ENCODE data around the gene IGSF21.
"Not testable (repeated sequence)": the region's sequence is repeated elsewhere in the genome, so short reads cannot be mapped to it uniquely, and the experiment has no call there.

Gene IGSF21

DNA sequence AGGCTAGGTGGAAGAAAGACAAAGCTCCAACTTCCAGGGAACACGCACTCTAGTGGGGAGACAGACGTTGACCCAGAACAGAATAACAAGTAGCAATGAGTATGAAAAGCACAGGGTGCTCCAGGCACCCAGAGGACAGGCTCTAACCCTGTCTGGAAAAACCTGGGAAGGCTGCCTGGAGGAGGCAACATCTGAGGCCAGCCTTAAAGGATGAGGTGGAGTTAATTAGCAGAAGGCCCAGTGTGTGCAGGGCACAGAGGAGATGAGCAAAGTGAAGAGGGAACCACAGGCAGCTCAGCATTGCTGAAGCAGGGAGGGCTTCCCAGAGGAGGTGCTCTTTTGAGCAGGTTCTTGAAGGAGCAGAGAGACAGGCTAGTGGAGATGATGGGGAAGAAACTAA, 246.4 kb downstream of the IGSF21 start:
- Histone ChIP-seq H3K4me2 (no peak overlapping the region), H3K9me3 (no peaks in the 10 kb centered on the region), H3K27me3 (no peaks in the 10 kb centered on the region), H3K4me1 (peaks cover 30% of the 10 kb centered on the region), H3K27ac (no peak overlapping the region), H3K4me3 (no peak overlapping the region), H3K36me3 (no peaks in the 10 kb centered on the region), H4K20me1 (no peaks in the 10 kb centered on the region), H3K9ac (no peak overlapping the region)
- no peak for TF ChIP-seq Cebpa-rat (IDR thresholded peaks at IDR 0.05)

DNA sequence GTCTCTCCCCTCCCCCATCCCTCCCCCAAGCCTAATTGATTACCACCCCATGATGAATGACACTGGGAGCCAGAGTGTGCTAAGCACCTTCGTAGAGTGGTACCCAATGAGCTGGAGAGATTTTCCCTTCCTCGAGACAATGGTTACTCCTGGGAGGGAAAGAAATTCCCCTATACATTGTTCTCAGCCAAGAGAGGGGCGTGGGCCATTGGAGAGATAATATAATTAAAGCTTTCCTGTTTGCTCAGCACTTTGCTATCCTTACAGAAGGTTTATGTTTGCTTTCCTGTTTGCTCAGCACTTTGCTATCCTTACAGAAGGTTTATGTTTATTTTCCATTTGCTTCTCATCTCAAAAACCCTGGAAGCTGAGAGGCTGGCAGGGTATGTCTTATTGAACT, 247.0 kb downstream of the IGSF21 start:
- Histone ChIP-seq H3K36me3 (no peaks in the 10 kb centered on the region), H4K20me1 (no peaks in the 10 kb centered on the region), H3K4me3 (no peak overlapping the region), H3K9ac (no peak overlapping the region), H3K4me1 (peaks cover 30% of the 10 kb centered on the region), H3K27me3 (no peaks in the 10 kb centered on the region), H3K27ac (no peak overlapping the region), H3K4me2 (no peak overlapping the region), H3K9me3 (no peaks in the 10 kb centered on the region)
- TF ChIP-seq Cebpa-rat (IDR thresholded peaks at IDR 0.05), result no peak

DNA sequence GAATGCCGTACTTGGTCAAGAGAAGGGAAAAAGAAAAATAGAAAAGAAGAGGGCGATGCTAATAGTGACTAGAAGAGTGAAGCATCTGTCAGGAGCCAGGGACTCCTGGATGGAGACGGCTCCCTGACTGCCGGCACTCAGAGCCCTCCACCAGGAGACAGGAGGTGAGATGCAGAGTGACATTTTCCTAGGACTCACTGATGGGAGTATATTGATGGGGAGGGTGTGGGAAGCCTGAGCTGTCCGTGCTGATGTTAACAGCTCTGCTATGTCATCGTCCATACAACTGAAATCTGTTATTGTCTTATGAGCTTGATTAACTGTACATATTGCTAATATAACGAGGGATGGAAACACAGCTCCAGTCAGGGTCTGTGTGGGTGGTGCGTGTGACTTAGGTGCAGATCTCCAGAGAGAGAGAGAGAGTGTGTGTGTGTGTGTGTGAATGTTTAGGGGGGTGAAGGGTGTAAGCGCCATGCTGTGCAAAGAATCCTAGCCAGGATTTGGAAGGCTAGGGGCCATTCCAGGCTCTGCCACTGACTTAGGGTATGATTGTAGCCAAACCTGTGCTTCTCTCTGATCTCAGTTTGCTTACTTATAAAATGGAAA, 250.1 kb downstream of the IGSF21 start:
- Histone ChIP-seq H3K27ac (no peak overlapping the region), H3K4me1 (peaks cover 13% of the 10 kb centered on the region)

DNA sequence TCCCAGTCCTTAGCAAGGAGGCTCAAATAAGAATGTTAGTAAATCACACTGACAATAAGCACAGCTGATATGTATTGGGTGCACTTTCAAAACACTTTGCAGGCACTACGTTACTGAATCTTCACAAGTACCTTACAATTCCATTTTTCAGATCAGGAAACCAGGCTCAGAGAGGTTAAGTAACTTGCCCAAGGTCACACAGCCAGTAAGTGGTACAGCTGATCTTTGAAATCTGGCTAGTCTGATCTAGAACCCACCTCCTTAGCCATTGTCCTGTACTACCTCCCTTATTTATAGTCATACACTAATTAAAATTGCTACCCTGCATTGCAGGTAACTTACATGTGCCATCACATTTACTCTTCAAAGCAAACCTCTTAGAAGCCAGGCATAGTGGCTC, 251.0 kb downstream of the IGSF21 start:
- Histone ChIP-seq H3K9ac (no peak overlapping the region), H3K4me3 (no peak overlapping the region), H3K4me2 (no peak overlapping the region), H3K27me3 (no peaks in the 10 kb centered on the region), H3K9me3 (no peaks in the 10 kb centered on the region), H3K36me3 (no peaks in the 10 kb centered on the region), H3K4me1 (peaks cover 7% of the 10 kb centered on the region), H4K20me1 (no peaks in the 10 kb centered on the region), H3K27ac (no peak overlapping the region)
- TF ChIP-seq Cebpa-rat (IDR thresholded peaks at IDR 0.05), result no peak

More for the DNA sequence above, 250.1 kb downstream of the IGSF21 start:
- Histone ChIP-seq H3K9ac (no peak overlapping the region), H3K4me3 (no peak overlapping the region), H3K27me3 (no peaks in the 10 kb centered on the region), H3K36me3 (no peaks in the 10 kb centered on the region), H3K9me3 (no peaks in the 10 kb centered on the region), H3K4me2 (no peak overlapping the region), H4K20me1 (no peaks in the 10 kb centered on the region)
- TF ChIP-seq Cebpa-rat (IDR thresholded peaks at IDR 0.05), result no peak

DNA sequence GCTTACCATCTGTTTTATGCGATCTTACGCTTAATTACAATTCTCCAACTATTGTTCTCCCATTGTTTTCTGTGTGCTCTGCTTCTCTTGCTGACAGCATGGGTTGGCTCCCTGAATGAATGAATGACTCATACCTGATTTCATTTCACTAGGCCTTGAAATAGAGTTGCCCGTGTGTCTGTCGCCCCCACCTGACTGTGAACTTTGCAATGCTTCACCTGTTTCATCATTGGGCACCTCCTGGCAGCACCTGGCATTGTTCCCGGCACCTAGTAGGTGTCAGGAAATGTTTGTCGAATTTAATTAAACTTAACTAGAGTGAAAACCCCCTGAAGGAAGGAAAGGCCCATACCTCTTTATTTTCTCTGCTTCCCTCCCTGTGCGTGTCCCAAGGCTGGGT, 252.7 kb downstream of the IGSF21 start:
- Histone ChIP-seq H3K4me3 (no peak overlapping the region), H3K4me2 (no peak overlapping the region), H4K20me1 (no peaks in the 10 kb centered on the region), H3K27ac (no peak overlapping the region), H3K9ac (no peak overlapping the region), H3K36me3 (no peaks in the 10 kb centered on the region), H3K27me3 (no peaks in the 10 kb centered on the region), H3K9me3 (no peaks in the 10 kb centered on the region), H3K4me1 (peaks cover 7% of the 10 kb centered on the region)
- no peak for TF ChIP-seq Cebpa-rat (IDR thresholded peaks at IDR 0.05)

DNA sequence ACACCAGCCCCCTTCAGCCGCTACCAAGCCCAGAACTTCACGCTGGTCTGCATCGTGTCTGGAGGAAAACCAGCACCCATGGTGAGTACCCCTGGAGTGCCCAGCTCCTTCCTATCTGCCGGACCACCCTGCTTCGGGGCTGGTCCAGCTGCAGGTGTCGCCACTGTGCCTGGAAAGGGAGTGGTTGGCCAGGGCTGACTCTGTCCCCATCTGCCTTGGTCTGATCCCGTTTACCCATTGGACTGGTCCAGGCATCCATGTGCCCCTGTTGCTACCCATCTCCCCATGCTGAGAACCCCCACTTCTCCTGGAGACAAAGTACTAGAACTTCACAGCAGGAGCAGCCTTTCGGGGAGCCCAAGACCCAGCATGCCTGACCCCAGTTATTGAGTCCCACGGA, 254.6 kb downstream of the IGSF21 start:
- H3K9me3 ChIP-seq, result no peaks in the 10 kb centered on the region
- H3K36me3 ChIP-seq, result no peaks in the 10 kb centered on the region
- no peaks in the 10 kb centered on the region for H4K20me1 ChIP-seq
- H3K9ac ChIP-seq, result no peak overlapping the region
- TF ChIP-seq Cebpa-rat (IDR thresholded peaks at IDR 0.05), result no peak
- no peak overlapping the region for H3K27ac ChIP-seq
- no peak overlapping the region for H3K4me2 ChIP-seq
- H3K4me1 ChIP-seq, result peaks cover 7% of the 10 kb centered on the region
- H3K4me3 ChIP-seq, result no peak overlapping the region
- H3K27me3 ChIP-seq, result no peaks in the 10 kb centered on the region

DNA sequence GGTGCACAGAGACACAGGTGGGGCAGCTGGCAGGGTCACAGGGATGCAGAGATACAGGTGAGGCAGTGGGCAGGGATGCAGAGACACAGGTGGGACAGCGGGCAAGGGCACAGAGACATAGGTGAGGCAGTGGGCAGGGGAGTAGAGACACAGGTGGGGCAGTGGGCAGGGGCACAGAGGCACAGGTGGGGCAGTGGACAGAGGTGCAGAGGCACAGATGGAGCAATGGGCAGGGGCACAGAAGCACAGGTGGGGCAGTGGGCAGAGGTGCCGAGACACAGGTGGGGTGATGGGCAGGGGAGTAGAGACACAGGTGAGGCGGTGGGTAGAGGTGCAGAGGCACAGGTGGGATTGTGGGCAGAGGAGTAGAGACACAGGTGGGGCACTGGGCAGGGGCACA, 255.8 kb downstream of the IGSF21 start:
- Histone ChIP-seq H4K20me1 (no peaks in the 10 kb centered on the region), H3K27me3 (no peaks in the 10 kb centered on the region), H3K4me3 (no peak overlapping the region), H3K36me3 (no peaks in the 10 kb centered on the region), H3K27ac (no peak overlapping the region), H3K4me2 (no peak overlapping the region), H3K9me3 (no peaks in the 10 kb centered on the region), H3K4me1 (peaks cover 7% of the 10 kb centered on the region), H3K9ac (no peak overlapping the region)
- no peak for TF ChIP-seq Cebpa-rat (IDR thresholded peaks at IDR 0.05)

DNA sequence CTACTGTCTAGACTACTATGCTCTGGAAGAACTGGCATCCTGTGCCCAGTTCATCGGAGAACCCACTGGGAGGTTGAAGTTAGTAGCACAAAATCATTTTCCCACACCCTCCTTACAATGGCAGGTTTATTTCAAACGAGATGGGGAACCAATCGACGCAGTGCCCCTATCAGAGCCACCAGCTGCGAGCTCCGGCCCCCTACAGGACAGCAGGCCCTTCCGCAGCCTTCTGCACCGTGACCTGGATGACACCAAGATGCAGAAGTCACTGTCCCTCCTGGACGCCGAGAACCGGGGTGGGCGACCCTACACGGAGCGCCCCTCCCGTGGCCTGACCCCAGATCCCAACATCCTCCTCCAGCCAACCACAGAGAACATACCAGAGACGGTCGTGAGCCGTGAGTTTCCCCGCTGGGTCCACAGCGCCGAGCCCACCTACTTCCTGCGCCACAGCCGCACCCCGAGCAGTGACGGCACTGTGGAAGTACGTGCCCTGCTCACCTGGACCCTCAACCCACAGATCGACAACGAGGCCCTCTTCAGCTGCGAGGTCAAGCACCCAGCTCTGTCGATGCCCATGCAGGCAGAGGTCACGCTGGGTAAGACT, 257.6 kb downstream of the IGSF21 start:
- Histone ChIP-seq H3K27ac (no peak overlapping the region), H3K9ac (no peak overlapping the region), H3K9me3 (no peaks in the 10 kb centered on the region), H4K20me1 (no peaks in the 10 kb centered on the region), H3K4me3 (no peak overlapping the region), H3K36me3 (no peaks in the 10 kb centered on the region), H3K27me3 (no peaks in the 10 kb centered on the region), H3K4me2 (no peak overlapping the region), H3K4me1 (peaks cover 7% of the 10 kb centered on the region)
- TF ChIP-seq Cebpa-rat (IDR thresholded peaks at IDR 0.05), result no peak

DNA sequence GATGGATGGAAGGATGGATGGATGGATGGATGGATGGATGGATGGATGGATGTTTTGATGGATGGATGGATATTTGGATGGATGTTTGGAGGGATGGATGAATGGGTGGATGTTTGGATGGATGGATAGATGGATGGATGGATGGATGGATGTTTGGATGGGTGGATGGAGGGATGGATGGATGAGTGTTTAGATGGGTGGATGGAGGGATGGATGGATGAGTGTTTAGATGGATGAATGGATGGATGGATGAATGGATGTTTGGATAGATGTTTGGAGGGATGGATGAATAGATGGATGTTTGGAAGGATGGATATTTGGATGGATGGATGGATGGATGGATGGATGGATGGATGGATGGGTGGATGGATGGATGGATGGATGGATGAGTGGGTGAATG, 264.9 kb downstream of the IGSF21 start:
- not testable (repeated sequence) for H3K4me3 ChIP-seq, H3K9me3 ChIP-seq, H3K4me1 ChIP-seq, H3K27ac ChIP-seq, H3K9ac ChIP-seq, H3K27me3 ChIP-seq, H3K4me2 ChIP-seq, H4K20me1 ChIP-seq, H3K36me3 ChIP-seq

DNA sequence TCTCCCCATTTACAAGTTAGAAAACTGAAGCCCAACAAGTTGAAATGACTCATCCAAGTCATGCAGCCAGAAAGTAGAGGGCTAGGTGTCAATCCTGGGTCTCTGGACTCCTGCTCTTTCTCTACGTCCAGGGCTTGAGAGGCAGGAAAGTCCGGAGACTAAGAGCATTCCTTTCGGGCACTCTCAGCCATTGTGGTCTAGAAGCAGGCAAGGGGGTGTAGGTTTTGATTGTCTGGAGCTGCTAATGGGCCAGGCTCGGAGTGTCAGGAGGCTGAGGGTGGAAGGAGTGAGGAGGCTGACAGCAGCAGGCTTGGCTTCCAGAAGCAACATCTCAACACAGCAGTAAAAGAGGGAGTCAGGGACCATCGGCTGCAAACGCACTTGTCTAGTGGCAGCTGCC, 265.6 kb downstream of the IGSF21 start:
- no peaks in the 10 kb centered on the region for H3K9me3 ChIP-seq
- no peak overlapping the region for H3K4me2 ChIP-seq
- H3K4me3 ChIP-seq, result no peak overlapping the region
- TF ChIP-seq Cebpa-rat (IDR thresholded peaks at IDR 0.05), result no peak
- H3K4me1 ChIP-seq, result no peaks in the 10 kb centered on the region
- H4K20me1 ChIP-seq, result no peaks in the 10 kb centered on the region
- H3K27me3 ChIP-seq, result no peaks in the 10 kb centered on the region
- H3K27ac ChIP-seq, result no peak overlapping the region
- H3K9ac ChIP-seq, result no peak overlapping the region
- H3K36me3 ChIP-seq, result no peaks in the 10 kb centered on the region
